GM12891 (cell line): ENCODE results near the gene DMD.

ENCODE experiments used
- POLR2A ChIP-seq: IDR thresholded peaks from 2 replicates; pipeline ENCODE4 v1.6.1; 2011; ENCODE audit warnings: low read depth, low read length, control low read depth
- POLR2AphosphoS5 ChIP-seq: IDR thresholded peaks from 2 replicates; pipeline ENCODE4 v1.6.1; 2011; ENCODE audit warnings: low read depth, low read length, control low read depth

DNA sequence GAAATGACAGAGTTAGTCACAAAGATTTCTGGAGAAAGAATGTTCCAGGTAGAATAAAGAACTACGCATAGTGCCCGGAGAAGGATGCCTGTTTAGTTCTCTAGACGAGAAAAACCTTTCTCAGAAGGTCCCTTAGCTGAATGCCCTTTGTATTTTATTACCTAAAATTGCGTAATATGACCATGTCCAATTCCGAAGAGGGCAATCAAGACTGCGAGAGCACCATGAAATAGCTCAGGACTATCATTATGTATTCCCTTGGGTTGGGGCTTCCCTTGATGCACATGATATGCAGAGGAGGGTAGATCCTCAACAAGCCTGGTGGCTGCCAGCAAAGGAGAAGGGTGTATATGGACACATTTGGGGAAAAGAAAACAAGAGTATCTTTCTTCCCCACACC lies 1781.4 kb downstream of the DMD start:
- no peak for TF ChIP-seq POLR2A
- no peak for TF ChIP-seq POLR2AphosphoS5
